SU-DHL-6 (cell line): ENCODE results near the gene LPIN1.
A peak's percentile ranks its signal among the peaks of the same experiment; 100 is the strongest.

Experiments used
- H2AFZ ChIP-seq: fragments of 200-600 bp; sonication (generic); 2 replicates; pipeline ENCODE4 v1.6.1; 2014; ENCODE audit warnings: low read depth, mild to moderate bottlenecking, moderate library complexity, mixed read lengths, antibody characterized with exemption, low read length; ENCODE audit not compliant: severe bottlenecking
- H3F3A ChIP-seq: fragments of 200-600 bp; shearing (Covaris generic); 2 replicates; pipeline ENCODE4 v1.6.0; 2016; ENCODE audit warnings: antibody characterized with exemption, mild to moderate bottlenecking; ENCODE audit not compliant: insufficient read depth
- H3K27ac ChIP-seq: fragments of 200-600 bp; sonication (generic); 2 replicates; pipeline ENCODE4 v1.5.1; 2016; ENCODE audit warnings: low read depth, mild to moderate bottlenecking, low read length, moderate library complexity, mixed read lengths
- H3K27me3 ChIP-seq: fragments of 200-600 bp; sonication (generic), shearing (Covaris generic); 2 replicates; pipeline ENCODE4 v1.6.0; 2014; ENCODE audit warnings: mild to moderate bottlenecking, low read length
- H3K36me3 ChIP-seq: fragments of 200-600 bp; sonication (generic); 2 replicates; pipeline ENCODE4 v1.6.1; 2014; ENCODE audit warnings: mild to moderate bottlenecking, low read length, mixed read lengths
- H3K4me2 ChIP-seq: fragments of 300-600, 200-600 bp; shearing (Covaris generic), sonication (generic); 2 replicates; pipeline ENCODE4 v1.6.0; 2014; ENCODE audit warnings: low read length, low read depth, mild to moderate bottlenecking; ENCODE audit not compliant: poor library complexity, severe bottlenecking
- H3K4me3 ChIP-seq: fragments of 200-600 bp; sonication (generic); 2 replicates; pipeline ENCODE4 v1.5.1; 2014; ENCODE audit warnings: antibody characterized with exemption, low read length, mild to moderate bottlenecking, mixed read lengths; ENCODE audit not compliant: insufficient read depth, poor library complexity, severe bottlenecking
- H3K79me2 ChIP-seq: fragments of 200-600 bp; sonication (generic); 2 replicates; pipeline ENCODE4 v1.6.1; 2014; ENCODE audit warnings: mild to moderate bottlenecking, low read length, moderate library complexity; ENCODE audit not compliant: insufficient read depth
- H3K9ac ChIP-seq: fragments of 200-600 bp; sonication (generic); 2 replicates; pipeline ENCODE4 v1.7.0; 2014; ENCODE audit warnings: mild to moderate bottlenecking, low read length
- H3K9me2 ChIP-seq: fragments of 200-600 bp; sonication (generic); replicated peaks from 2 replicates; pipeline ENCODE4 v1.6.1; 2014; ENCODE audit warnings: low read length; ENCODE audit not compliant: insufficient read depth
- H3K9me3 ChIP-seq: fragments of 200-600 bp; sonication (generic); 2 replicates; pipeline ENCODE4 v1.6.1; 2014; ENCODE audit warnings: low read length, mixed read lengths; ENCODE audit not compliant: insufficient read depth
- H4K20me1 ChIP-seq: fragments of 200-600 bp; sonication (generic); 2 replicates; pipeline ENCODE4 v1.6.1; 2014; ENCODE audit warnings: low read depth, mild to moderate bottlenecking, antibody characterized with exemption, low read length, moderate library complexity, mixed read lengths
- CTCF ChIP-seq: fragments of 200-600 bp; sonication (generic); IDR thresholded peaks from one replicate; pipeline ENCODE4 v1.5.1; 2017; ENCODE audit warnings: antibody characterized with exemption, mild to moderate bottlenecking, low read length, moderate library complexity; ENCODE audit not compliant: insufficient read depth, poor library complexity, severe bottlenecking
- EZH2phosphoT487 ChIP-seq: fragments of 200-600 bp; sonication (generic), shearing (Covaris generic); conservative IDR thresholded peaks from 2 replicates; pipeline ENCODE4 v1.6.1; 2018; ENCODE audit warnings: mild to moderate bottlenecking, antibody characterized with exemption, low read length, moderate library complexity, mixed read lengths

Gene LPIN1

GRCh38 chr2:11748018-11748860, 1.8 kb downstream of the LPIN1 start:
- H3K27me3 ChIP-seq: no peaks in the 10 kb centered on the region
- H2AFZ ChIP-seq: no peak overlapping the region
- peak overlapping the region; percentile 81 for H3K4me2 ChIP-seq
- H3K79me2 ChIP-seq: peaks cover 55% of the 10 kb centered on the region
- H3K27ac ChIP-seq: peak overlapping the region; percentile 98
- no peaks in the 10 kb centered on the region for H3K9me3 ChIP-seq
- peak overlapping the region; percentile 91 for H3K4me3 ChIP-seq
- no peaks in the 10 kb centered on the region for H4K20me1 ChIP-seq
- TF ChIP-seq EZH2phosphoT487 (no peak), CTCF (no peak)
- H3K9ac ChIP-seq: peak overlapping the region; percentile 89
- peaks cover 47% of the 10 kb centered on the region for H3F3A ChIP-seq
- H3K9me2 ChIP-seq: no peaks in the 10 kb centered on the region
- no peaks in the 10 kb centered on the region; the same call in 1 of the 2 replicates for H3K36me3 ChIP-seq

GRCh38 chr2:11748861-11749645, 2.6 kb downstream of the LPIN1 start:
- peak overlapping the region; percentile 81 for H3K4me2 ChIP-seq

More at GRCh38 chr2:11748861-11749645, 2.6 kb downstream of the LPIN1 start:
- H3K27me3 ChIP-seq: no peaks in the 10 kb centered on the region
- peaks cover 54% of the 10 kb centered on the region for H3F3A ChIP-seq
- H3K9me3 ChIP-seq: no peaks in the 10 kb centered on the region
- H3K9me2 ChIP-seq: no peaks in the 10 kb centered on the region
- H4K20me1 ChIP-seq: no peaks in the 10 kb centered on the region
- peak overlapping the region; percentile 98 for H3K27ac ChIP-seq
- peak overlapping the region; percentile 91 for H3K4me3 ChIP-seq
- no peak overlapping the region for H2AFZ ChIP-seq
- H3K9ac ChIP-seq: peak overlapping the region; percentile 89
- H3K36me3 ChIP-seq: no peaks in the 10 kb centered on the region; the same call in 1 of the 2 replicates
- TF ChIP-seq CTCF (no peak), EZH2phosphoT487 (no peak)
- H3K79me2 ChIP-seq: peaks cover 56% of the 10 kb centered on the region
